Fibroblast of pulmonary artery (primary cell): Measurements from ENCODE around the gene SASH1.

Source experiments
- DNase-seq: peaks from one replicate; pipeline ENCODE4 v3.0.0-alpha.2; 2010; ENCODE audit warnings: low read depth
- H3K4me3 ChIP-seq: replicated peaks from 2 replicates; pipeline ENCODE4 v1.5.1; 2011; ENCODE audit warnings: low read depth, mild to moderate bottlenecking, control low read depth, low read length, moderate library complexity
- TF ChIP-seq, protein P1 (sequence below): IDR thresholded peaks from 2 replicates; pipeline ENCODE4 v1.5.1; 2011; ENCODE audit warnings: mild to moderate bottlenecking, control low read depth, low read length, inconsistent platforms; ENCODE audit errors: missing control alignments

SASH1 gene

DNA sequence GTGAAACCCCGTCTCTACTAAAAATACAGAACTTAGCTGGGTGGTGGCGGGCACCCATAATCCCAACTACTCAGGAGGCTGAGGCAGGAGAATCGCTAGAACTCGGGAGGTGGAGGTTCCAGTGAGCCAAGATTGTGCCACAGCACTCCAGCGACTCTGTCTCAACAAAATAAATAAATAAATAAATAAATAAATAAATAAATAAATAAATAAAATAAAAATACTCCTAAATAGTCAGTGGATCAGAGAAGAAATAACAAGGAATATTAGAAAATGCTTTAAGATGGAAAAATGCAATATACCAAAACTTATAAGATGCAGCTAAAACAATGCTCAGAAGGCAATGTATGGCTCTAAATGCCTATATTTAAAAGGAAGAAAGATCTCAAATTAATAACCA is 39.0 kb upstream of the SASH1 start:
- no peak for DNase-seq
- no peak overlapping the region for H3K4me3 ChIP-seq
- TF ChIP-seq, protein P1, sequence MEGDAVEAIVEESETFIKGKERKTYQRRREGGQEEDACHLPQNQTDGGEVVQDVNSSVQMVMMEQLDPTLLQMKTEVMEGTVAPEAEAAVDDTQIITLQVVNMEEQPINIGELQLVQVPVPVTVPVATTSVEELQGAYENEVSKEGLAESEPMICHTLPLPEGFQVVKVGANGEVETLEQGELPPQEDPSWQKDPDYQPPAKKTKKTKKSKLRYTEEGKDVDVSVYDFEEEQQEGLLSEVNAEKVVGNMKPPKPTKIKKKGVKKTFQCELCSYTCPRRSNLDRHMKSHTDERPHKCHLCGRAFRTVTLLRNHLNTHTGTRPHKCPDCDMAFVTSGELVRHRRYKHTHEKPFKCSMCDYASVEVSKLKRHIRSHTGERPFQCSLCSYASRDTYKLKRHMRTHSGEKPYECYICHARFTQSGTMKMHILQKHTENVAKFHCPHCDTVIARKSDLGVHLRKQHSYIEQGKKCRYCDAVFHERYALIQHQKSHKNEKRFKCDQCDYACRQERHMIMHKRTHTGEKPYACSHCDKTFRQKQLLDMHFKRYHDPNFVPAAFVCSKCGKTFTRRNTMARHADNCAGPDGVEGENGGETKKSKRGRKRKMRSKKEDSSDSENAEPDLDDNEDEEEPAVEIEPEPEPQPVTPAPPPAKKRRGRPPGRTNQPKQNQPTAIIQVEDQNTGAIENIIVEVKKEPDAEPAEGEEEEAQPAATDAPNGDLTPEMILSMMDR: no peak

DNA sequence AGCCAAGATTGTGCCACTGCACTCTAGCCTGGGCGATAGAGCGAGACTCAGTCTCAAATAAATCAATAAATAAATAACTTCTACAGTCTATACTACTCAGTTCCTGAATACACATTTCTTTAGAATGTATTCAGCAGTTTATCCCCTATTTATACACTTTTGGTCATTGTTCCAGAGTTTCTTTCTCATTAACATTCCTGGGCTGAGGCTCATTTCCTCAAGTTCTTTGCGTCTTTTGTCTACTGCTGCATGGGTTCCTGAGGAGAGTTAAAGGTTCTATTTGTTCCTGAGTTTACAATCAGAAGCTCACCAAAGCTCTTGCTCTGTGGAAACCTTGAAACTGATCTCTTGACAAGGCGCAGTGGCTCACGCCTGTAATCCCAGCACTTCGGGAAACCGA is 37.7 kb upstream of the SASH1 start:
- TF ChIP-seq, protein P1: no peak
- no peak overlapping the region for H3K4me3 ChIP-seq
- DNase-seq: peak; percentile 86

DNA sequence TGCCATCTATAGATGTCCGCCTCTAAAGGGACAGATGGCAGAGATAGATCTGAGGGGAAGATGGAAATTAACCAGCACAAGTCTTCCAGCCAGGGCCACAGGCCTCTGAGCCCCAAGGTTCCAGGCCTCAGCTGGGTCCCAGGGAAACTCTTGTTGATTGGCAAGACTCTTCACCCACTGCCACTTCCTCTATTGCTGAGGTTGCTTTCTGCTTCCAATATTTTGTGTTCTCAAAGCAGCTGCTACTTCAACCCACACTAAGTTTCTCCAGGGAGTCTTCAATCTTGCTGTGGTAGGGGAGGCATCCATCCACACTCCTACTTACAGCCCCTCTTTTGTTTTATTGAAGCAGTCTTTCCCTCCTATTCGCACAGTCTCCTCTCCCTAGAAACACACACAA is 36.4 kb upstream of the SASH1 start:
- TF ChIP-seq, protein P1: no peak
- DNase-seq: no peak
- no peak overlapping the region for H3K4me3 ChIP-seq

DNA sequence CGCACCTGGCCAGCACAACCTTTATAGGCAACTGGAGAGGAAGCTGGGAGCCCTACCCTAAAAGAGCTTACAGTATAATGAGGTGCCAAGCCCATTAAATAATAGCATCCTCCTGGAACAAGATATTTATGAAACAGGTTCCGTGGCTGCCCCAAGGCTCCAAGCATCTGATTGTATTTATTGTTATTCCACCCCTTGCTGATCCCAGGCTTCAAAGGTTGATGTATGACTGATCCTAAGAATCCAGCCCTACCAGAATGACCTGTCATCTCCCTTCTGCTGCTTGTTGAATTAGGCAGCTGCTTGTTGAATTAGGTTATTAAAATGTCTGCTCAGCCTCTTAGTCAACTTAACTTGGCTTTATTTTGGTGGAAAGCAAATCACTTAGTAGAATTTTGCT is 35.2 kb upstream of the SASH1 start:
- no peak for DNase-seq
- H3K4me3 ChIP-seq: no peak overlapping the region
- TF ChIP-seq, protein P1: no peak

DNA sequence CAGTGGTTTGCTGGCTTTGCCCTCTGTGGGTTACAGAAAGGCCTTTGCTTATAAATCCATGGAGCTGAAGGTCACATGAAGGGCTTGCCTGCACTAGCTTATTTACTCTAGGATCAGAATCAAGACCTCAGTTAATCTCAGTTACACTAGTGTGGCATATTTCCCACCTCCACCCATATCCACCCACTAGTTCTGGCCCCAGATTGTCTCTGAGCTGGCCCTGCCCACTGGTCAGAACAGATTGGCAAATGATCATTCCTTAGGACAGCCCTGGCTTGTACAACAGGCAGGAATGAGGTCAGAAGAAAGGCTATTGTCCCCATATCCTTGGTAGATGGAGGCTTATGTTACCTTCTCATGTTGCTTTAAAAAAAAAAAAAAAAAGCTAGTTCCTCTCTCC is 33.3 kb upstream of the SASH1 start:
- DNase-seq: no peak
- H3K4me3 ChIP-seq: no peak overlapping the region
- TF ChIP-seq, protein P1: no peak

DNA sequence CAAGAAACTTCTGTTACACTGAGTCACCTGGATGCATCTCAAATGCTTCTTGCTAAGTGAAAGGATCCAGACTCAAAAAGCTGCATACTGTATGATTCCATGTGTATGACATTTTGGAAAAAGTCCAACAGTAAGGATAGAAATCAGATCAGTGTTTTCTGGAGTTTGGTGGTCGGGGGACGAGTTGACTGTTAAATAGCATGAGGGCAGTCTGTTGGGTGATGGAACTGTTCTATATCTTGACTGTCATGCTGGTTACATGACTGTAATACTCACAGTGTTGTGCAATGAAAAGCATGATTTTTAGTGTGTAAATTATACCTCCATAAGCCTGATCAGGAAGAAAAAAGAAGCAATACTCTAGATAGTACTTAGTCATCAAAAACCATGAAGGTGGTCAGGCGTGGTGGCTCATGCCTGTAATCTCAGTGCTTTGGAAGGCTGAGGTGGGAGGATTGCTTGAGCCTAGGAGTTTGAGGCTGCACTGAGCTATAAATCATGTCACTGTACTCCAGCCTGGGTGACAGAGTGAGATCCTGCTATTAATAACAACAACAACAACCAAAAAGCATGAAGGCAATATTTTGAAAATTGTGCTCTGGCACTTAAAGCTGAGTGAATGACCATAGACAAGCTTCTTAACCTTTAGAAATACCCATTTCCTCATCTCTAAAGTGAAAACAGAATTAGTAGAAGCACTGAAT is 30.5 kb upstream of the SASH1 start:
- no peak overlapping the region for H3K4me3 ChIP-seq
- TF ChIP-seq, protein P1: no peak
- no peak for DNase-seq

DNA sequence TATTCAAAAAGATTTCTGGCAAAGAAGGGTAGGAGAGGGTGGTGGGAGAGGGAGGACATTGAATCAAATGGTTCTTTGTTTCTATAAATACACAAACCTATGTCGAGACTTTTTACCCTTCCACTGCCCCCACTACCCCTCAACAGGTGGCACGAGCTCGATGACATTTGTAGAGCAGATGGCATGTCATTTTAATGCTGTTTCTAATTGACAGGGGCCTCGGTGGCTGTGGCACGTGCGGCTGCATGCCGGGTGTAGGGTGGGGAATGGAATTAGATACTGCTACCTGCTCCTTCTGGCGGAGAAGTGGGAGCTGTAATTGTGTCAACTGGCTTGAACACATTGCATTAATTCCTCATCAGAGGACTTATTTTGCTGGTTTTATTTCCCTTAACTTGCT is 29.1 kb upstream of the SASH1 start:
- no peak overlapping the region for H3K4me3 ChIP-seq
- DNase-seq: no peak
- TF ChIP-seq, protein P1: no peak
